Measurements from ENCODE around the gene FAM229B.

FAM229B gene

GRCh38 chr6:112123982-112124381 lies 36.6 kb downstream of the FAM229B start:
- no peak for DNase-seq (ENCODE audit: low read depth, low spot score)
- in situ Hi-C loops (cut with HindIII; ENCODE audit: low sequenced_read_pairs): no loop called here
- H3K4me3 ChIP-seq (ENCODE audit: low read depth, low read length): no peak overlapping the region
- no peak for TF ChIP-seq CTCF (IDR thresholded peaks at IDR 0.05; ENCODE audit: low read depth, low read length)

GRCh38 chr6:112128208-112128607 lies 40.8 kb downstream of the FAM229B start:
- TF ChIP-seq CTCF (IDR thresholded peaks at IDR 0.05; ENCODE audit: low read depth, low read length): no peak
- in situ Hi-C loops (cut with HindIII; ENCODE audit: low sequenced_read_pairs): no loop called here

GRCh38 chr6:112130878-112131277 lies 43.5 kb downstream of the FAM229B start:
- no peak overlapping the region for H3K4me3 ChIP-seq (ENCODE audit: low read depth, low read length)
- TF ChIP-seq CTCF (IDR thresholded peaks at IDR 0.05; ENCODE audit: low read depth, low read length): no peak
- in situ Hi-C loops (cut with HindIII; ENCODE audit: low sequenced_read_pairs): no loop called here
- no peak for DNase-seq (ENCODE audit: low read depth, low spot score)

More at GRCh38 chr6:112128208-112128607, 40.8 kb downstream of the FAM229B start:
- DNase-seq (ENCODE audit: low read depth, low spot score): no peak
- H3K4me3 ChIP-seq (ENCODE audit: low read depth, low read length): no peak overlapping the region

DNA sequence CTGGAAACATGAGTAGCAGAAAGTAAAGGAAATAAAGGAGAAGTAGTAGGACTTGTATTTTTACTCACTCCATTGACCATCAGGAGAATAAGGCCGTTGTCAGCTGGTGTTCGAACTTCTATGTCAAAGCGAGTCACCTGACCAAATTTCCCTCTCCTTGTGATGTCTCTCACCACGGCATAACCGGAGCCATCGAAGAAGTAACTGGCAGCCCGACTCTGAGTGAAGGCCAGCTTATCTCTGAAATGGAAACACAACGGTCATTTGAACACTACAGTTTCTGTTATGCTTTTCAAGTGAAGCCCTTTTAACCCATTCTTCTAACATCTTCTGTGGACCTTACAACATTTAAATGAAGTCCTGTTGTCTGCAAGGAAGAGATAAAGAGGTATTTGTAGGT lies 51.7 kb downstream of the FAM229B start:
- H3K4me3 ChIP-seq (ENCODE audit: low read depth, low read length): no peak overlapping the region
- no peak for DNase-seq (ENCODE audit: low read depth, low spot score)
- no peak for TF ChIP-seq CTCF (IDR thresholded peaks at IDR 0.05; ENCODE audit: low read depth, low read length)
- in situ Hi-C loops (cut with HindIII; ENCODE audit: low sequenced_read_pairs): no loop called here

DNA sequence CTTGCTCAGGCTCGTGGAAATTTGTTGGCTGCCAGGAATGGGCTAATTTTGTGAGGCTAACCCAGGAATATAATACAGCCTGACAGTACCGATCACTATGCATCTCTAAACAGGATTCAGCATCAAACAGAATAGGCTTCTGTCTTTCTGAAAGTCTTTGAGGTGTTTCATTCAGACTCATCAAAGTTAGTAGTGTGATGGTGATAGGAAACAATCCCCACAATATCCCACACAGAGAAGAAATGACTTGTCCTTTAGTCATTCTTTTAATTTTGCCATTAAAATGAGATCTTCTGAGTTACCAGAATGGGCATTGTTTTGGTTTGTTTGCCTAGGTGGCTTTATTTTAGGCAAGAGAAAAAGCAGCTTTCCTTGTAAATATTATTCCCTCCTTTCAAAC lies 54.3 kb downstream of the FAM229B start:
- no peak overlapping the region for H3K4me3 ChIP-seq (ENCODE audit: low read depth, low read length)
- TF ChIP-seq CTCF (IDR thresholded peaks at IDR 0.05; ENCODE audit: low read depth, low read length): no peak
- DNase-seq (ENCODE audit: low read depth, low spot score): no peak
- in situ Hi-C loops (cut with HindIII; ENCODE audit: low sequenced_read_pairs): no loop called here

DNA sequence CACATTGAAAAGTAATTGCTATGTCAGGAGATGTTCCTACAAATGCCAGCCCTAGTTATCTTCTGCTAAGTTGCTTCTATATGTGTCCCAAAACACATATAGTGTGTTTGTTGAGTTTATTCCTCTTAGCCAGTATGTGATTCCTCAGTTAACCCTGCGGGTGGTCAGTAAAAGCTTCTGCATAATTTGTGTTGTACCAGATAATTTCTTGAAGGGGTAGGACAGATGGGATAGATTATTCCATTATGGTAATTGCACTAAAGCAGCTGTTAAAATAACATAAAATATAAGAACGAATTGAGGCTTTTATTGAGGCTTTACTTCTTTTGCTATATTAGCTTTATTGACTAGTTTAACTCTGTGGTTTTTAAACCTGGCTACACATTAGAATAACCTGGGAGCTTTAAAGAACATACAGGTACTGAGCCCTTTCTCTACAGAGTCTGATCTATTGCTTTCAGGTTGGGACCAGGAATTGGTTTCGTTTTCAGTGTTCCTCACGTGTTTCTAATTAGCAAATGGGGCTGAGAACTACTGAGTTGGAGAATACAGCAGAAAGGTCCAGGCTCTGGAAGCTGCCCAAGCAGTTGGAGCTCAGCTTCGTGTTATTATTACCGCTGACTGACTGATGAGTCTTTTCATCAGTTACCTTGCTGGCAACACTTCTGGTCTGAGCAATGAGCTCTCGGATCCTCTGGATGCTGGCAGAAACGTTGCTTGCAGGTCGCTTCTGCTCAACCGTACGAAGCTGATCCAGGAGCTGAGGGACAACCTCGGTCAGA lies 56.9 kb downstream of the FAM229B start:
- no peak for TF ChIP-seq CTCF (IDR thresholded peaks at IDR 0.05; ENCODE audit: low read depth, low read length)
- no peak overlapping the region for H3K4me3 ChIP-seq (ENCODE audit: low read depth, low read length)
- in situ Hi-C loops (cut with HindIII; ENCODE audit: low sequenced_read_pairs): no loop called here
- DNase-seq (ENCODE audit: low read depth, low spot score): peak; percentile 8

Measured in astrocyte of the spinal cord (primary cell).